Lung (tissue), 12 donors: ENCODE results near the gene S100A8. TPM values are rescaled to one million over a fixed set of nuclear protein-coding genes. Genes with fewer than 3 reads are reported as not detected.
A peak's percentile ranks its signal among the peaks of the same experiment; 100 is the strongest.
"Not testable (repeated sequence)": the region's sequence is repeated elsewhere in the genome, so short reads cannot be mapped to it uniquely, and the experiment has no call there.

Source experiments
- ATAC-seq: fragments of 200-7000 bp; cut with Tn5 transposase; one replicate; pipeline ENCODE4 v1.9.1; 2020; ENCODE audit warnings: moderate number of reproducible peaks; ENCODE audit not compliant: insufficient read depth, low FRiP score
- DNase-seq, 3 donors: peaks; one replicate each; pipeline ENCODE4 v3.0.0-alpha.2; 2013 to 2017
- H3K27ac ChIP-seq, 2 donors: one replicate each; pipeline ENCODE4 v1.5.1; 2013; ENCODE audit warnings: mild to moderate bottlenecking in 2 of 2, moderate library complexity in 2 of 2, control low read depth in 1 of 2, inconsistent platforms in 1 of 2, low read depth in 1 of 2, low read length in 1 of 2
- H3K27me3 ChIP-seq, 3 donors: one replicate each; pipeline ENCODE4 v1.5.1; 2013; ENCODE audit warnings: low read length in 2 of 3; ENCODE audit not compliant: control insufficient read depth in 3 of 3, insufficient read depth in 3 of 3
- H3K36me3 ChIP-seq, 4 donors: one replicate each; pipeline ENCODE4 v1.5.1; 2013; ENCODE audit warnings: low read length in 4 of 4, mild to moderate bottlenecking in 1 of 4, moderate library complexity in 1 of 4; ENCODE audit not compliant: control insufficient read depth in 4 of 4, insufficient read depth in 4 of 4
- H3K4me1 ChIP-seq, 5 donors: one replicate each; pipeline ENCODE4 v1.5.1; 2013; ENCODE audit warnings: low read length in 5 of 5, mild to moderate bottlenecking in 2 of 5, moderate library complexity in 1 of 5; ENCODE audit not compliant: control insufficient read depth in 5 of 5, insufficient read depth in 5 of 5
- H3K4me3 ChIP-seq: one replicate; pipeline ENCODE4 v1.5.1; 2013; ENCODE audit warnings: mild to moderate bottlenecking, control low read depth, moderate library complexity
- H3K9ac ChIP-seq, 2 donors: one replicate each; pipeline ENCODE4 v1.5.1; 2013; ENCODE audit warnings: low read length in 2 of 2, control low read depth in 1 of 2; ENCODE audit not compliant: insufficient read depth in 1 of 2
- H3K9me3 ChIP-seq, 4 donors: one replicate each; pipeline ENCODE4 v1.5.1; 2013; ENCODE audit warnings: low read length in 3 of 4, mild to moderate bottlenecking in 1 of 4, moderate library complexity in 1 of 4; ENCODE audit not compliant: control insufficient read depth in 4 of 4, insufficient read depth in 3 of 4
- CTCF ChIP-seq: IDR thresholded peaks from 2 replicates; pipeline ENCODE4 v1.5.1; 2012; ENCODE audit warnings: mild to moderate bottlenecking; ENCODE audit errors: control extremely low read depth, extremely low read depth
- WGBS, 2 donors: extraction: QIAGEN DNeasy Blood & Tissue Kit; methylation state at CpG; one replicate each; pipeline ENCODE4 v1.1.7; 2013; 5-methylcytosine and 5-hydroxymethylcytosine counted together
- polyA plus RNA-seq, 2 donors: library from polyadenylated mRNA; stranded (reverse); fragments of 200-250 nt; gene quantifications; one replicate each; pipeline ENCODE4 v1.2.1, GENCODE V29; 2013
- total RNA-seq, 2 donors: library from RNA; depleted of rRNA in 1 of 2; stranded (reverse); fragments of >200 nt in 1 of 2; gene quantifications; one replicate each; pipeline ENCODE4 v1.2.1, GENCODE V29; 2014 to 2021
- donor health status: control.
- donor health status: control.
- donor health status: Bipolar disorder and iron deficiency.
- donor health status: healthy.
- donor health status: DM: yes; HTN: yes; CAD: no.

Gene S100A8
- total and polyA plus RNA-seq, 4 donors = 69.8 to 6,695 (median 589) TPM

- ATAC-seq (no peak), DNase-seq (no peak)
- H3K9ac ChIP-seq = no peak within 1 kb of the TSS
- no peak for TF ChIP-seq CTCF
- 53 to 65% methylated on average over 10 of the region's 10 CpGs for WGBS, 2 donors
- no peaks in the 10 kb centered on the region for H3K36me3 ChIP-seq
- H3K4me3 ChIP-seq = no peak within 1 kb of the TSS
- H3K27me3 ChIP-seq = peaks cover 0 to 7% (median 0%) of the 10 kb centered on the region in 3 donors
- H3K9me3 ChIP-seq = peaks cover 0 to 2% (median 0%) of the 10 kb centered on the region in 4 donors
- H3K27ac ChIP-seq = no peak within 1 kb of the TSS
- peaks cover 0 to 11% (median 0%) of the 10 kb centered on the region in 5 donors for H3K4me1 ChIP-seq
These were observed 42.1 kb downstream of the S100A8 start, which contains the start of gene PGLYRP4 for GRCh38 chr1:153348511-153349362. Gene PGLYRP4, minus strand, starts transcription at chr1:153348841. Its CDS starts 909 bp downstream, at chr1:153347932.

- Histone ChIP-seq H3K9ac (no peak overlapping the region), H3K4me1 (peaks cover 0 to 11% (median 0%) of the 10 kb centered on the region in 5 donors), H3K27me3 (peaks cover 0 to 10% (median 0%) of the 10 kb centered on the region in 3 donors), H3K9me3 (peaks cover 0 to 2% (median 0%) of the 10 kb centered on the region in 4 donors), H3K4me3 (no peak overlapping the region), H3K27ac (no peak overlapping the region), H3K36me3 (no peaks in the 10 kb centered on the region)
- TF ChIP-seq CTCF = no peak
- WGBS, 2 donors = 65 to 70% methylated on average over 7 of the region's 7 CpGs
- ATAC-seq (no peak), DNase-seq (no peak)
These were observed 43.0 kb downstream of the S100A8 start for GRCh38 chr1:153347856-153348255.

GRCh38 chr1:153347049-153347448 lies 43.8 kb downstream of the S100A8 start:
- H3K27me3 ChIP-seq = peaks cover 0 to 10% (median 0%) of the 10 kb centered on the region in 3 donors
- H3K27ac ChIP-seq, DNase-seq, H3K9ac ChIP-seq, H3K9me3 ChIP-seq, H3K36me3 ChIP-seq, H3K4me3 ChIP-seq, ATAC-seq: not testable (repeated sequence)
- 68 to 79% methylated on average over 14 of the region's 14 CpGs for WGBS, 2 donors
- H3K4me1 ChIP-seq = peaks cover 0 to 11% (median 0%) of the 10 kb centered on the region in 5 donors

DNA sequence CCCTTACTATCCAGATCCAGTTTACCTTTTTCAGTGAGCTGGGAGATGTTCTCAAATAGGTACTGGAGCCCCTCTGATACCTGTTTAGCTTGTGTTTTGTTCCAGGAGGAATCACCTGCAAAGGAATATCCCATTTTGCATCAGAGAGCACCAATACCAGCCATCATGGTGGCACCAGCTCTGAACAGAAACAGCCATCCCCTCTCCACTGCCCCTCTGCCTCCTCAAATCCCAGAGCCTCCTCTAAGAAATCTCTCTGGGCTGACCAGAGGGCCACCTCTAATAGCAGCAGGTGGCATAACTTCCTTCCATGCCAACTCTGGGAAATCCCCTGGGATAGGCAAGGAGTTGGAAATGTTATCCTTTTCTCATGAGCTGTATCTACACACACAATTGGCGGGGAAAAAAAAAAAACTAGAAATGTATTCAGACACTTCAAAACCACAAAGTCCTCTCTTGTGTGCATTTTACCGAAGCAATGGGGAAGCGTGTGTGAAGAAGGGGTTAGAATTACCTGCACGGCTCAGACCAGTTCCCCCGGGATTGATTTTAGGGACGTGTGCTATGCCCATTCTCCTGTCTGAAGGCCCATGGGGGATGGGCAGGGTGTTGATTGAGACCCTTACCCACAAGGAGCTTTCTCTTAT lies 44.7 kb downstream of the S100A8 start:
- Histone ChIP-seq H3K36me3 (no peaks in the 10 kb centered on the region), H3K9me3 (peaks cover 0 to 2% (median 0%) of the 10 kb centered on the region in 4 donors), H3K9ac (no peak overlapping the region), H3K4me1 (peaks cover 0 to 11% (median 0%) of the 10 kb centered on the region in 5 donors), H3K27ac (no peak overlapping the region), H3K4me3 (no peak overlapping the region), H3K27me3 (peaks cover 0 to 10% (median 0%) of the 10 kb centered on the region in 3 donors)
- WGBS, 2 donors = 20 to 37% methylated on average over 6 of the region's 6 CpGs
- DNase-seq (peak in 1 of 3 donors; percentile 16), ATAC-seq (peak; percentile 28)
- TF ChIP-seq CTCF = no peak
